ENCODE results near the gene ADCK1.

Gene ADCK1

DNA sequence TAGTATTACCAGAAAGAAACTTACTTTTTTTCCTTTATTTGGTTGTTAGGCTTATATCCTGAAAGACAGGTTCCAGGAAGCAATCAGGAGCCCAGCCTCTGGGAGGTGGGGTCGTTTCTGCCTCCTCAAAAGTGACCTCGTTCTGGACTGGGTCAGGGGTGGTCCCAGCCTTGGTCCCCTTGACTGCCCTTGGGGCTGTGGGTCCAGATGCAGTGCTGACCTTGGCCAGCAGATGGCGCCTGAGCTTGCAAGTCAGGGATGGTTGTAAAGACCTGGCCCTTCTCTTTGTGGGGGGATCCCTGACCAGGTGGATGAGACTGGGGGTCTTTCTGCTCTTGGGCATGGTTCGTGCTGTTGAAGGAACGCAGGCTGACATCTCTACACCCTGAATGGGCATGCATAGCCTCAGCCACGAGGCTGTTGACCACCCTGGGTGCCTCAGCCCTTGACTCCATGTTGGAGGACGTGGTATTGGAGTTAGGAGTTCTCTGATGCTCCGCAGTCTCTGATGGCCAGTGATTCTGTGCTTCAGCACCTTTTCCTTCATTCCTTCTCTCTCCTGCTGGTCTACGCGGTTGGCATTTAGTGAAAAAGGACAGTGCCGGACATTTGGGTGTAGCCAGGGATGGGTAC is 62.4 kb downstream of the ADCK1 start:
- TF ChIP-seq EZH2phosphoT487 (IDR thresholded peaks at IDR 0.05; ENCODE audit: borderline replicate concordance): no peak
- TF ChIP-seq, protein P1, sequence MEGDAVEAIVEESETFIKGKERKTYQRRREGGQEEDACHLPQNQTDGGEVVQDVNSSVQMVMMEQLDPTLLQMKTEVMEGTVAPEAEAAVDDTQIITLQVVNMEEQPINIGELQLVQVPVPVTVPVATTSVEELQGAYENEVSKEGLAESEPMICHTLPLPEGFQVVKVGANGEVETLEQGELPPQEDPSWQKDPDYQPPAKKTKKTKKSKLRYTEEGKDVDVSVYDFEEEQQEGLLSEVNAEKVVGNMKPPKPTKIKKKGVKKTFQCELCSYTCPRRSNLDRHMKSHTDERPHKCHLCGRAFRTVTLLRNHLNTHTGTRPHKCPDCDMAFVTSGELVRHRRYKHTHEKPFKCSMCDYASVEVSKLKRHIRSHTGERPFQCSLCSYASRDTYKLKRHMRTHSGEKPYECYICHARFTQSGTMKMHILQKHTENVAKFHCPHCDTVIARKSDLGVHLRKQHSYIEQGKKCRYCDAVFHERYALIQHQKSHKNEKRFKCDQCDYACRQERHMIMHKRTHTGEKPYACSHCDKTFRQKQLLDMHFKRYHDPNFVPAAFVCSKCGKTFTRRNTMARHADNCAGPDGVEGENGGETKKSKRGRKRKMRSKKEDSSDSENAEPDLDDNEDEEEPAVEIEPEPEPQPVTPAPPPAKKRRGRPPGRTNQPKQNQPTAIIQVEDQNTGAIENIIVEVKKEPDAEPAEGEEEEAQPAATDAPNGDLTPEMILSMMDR (conservative IDR thresholded peaks at IDR 0.05; ENCODE audit: low read length): peak; percentile 99
- Histone ChIP-seq H3K27me3 (ENCODE audit: insufficient read depth, low read length, poor library complexity, severe bottlenecking) (no peaks in the 10 kb centered on the region), H3F3A (ENCODE audit: low read depth) (no peaks in the 10 kb centered on the region), H2AFZ (ENCODE audit: low read length) (no peak overlapping the region), H3K4me1 (ENCODE audit: insufficient read depth, low read length, poor library complexity, severe bottlenecking) (peaks cover 5% of the 10 kb centered on the region), H3K9me2 (replicated peaks; ENCODE audit: low read depth, low read length) (no peaks in the 10 kb centered on the region), H3K4me2 (ENCODE audit: low read depth, low read length, poor library complexity, severe bottlenecking) (no peak overlapping the region), H3K79me2 (ENCODE audit: insufficient read depth, low read length) (no peaks in the 10 kb centered on the region), H3K9ac (ENCODE audit: low read depth, low read length, poor library complexity, severe bottlenecking) (no peak overlapping the region), H3K36me3 (ENCODE audit: insufficient read depth, low read length) (no peaks in the 10 kb centered on the region), H4K20me1 (ENCODE audit: insufficient read depth, low read length, poor library complexity, severe bottlenecking) (no peaks in the 10 kb centered on the region), H3K4me3 (ENCODE audit: low read length, poor library complexity, severe bottlenecking) (no peak overlapping the region), H3K9me3 (ENCODE audit: insufficient read depth, low read depth, low read length) (no peaks in the 10 kb centered on the region)

DNA sequence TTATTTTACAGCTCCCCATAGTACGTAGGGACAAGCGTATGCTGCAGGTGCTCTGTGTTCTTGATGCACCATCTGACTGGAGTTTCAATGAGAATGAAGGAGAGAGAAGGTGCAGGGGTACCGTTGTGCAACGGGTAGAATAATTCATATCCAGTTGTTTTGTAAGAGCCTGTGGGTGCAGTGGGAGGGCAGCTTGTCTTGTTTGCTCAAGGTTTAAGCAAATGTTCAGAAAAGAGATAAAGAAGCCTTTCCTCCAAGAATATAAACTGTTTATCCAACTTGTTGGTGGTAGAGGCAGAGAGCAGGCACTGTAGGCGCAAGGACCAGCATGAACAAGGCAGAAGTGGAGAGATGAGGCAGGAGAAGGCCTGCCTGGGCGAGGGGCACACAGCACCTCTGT is 64.2 kb downstream of the ADCK1 start:
- peaks cover 5% of the 10 kb centered on the region for H3K4me1 ChIP-seq (ENCODE audit: insufficient read depth, low read length, poor library complexity, severe bottlenecking)

DNA sequence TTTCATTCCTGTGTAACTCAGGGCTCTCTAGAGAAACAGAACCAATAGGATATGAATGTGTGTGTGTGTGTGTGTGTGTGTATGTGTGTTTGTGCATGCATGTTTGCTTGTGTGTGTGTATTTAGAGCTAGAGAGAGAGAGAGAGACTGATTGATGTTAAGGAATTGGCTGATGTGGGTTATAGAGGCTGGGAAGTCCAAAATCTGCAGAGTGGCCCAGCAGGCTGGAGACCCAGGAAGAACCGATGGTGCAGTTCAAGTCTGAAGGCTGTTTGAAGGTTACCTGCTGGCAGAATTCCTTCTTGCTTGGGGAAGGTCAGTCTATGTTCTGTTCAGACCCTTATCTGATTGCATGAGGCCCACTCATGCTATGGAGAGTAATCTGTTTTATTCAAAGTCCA is 64.7 kb downstream of the ADCK1 start:
- TF ChIP-seq, protein P1 (conservative IDR thresholded peaks at IDR 0.05; ENCODE audit: low read length): no peak
- Histone ChIP-seq H3K9me2 (replicated peaks; ENCODE audit: low read depth, low read length) (no peaks in the 10 kb centered on the region), H3K9me3 (ENCODE audit: insufficient read depth, low read depth, low read length) (no peaks in the 10 kb centered on the region), H4K20me1 (ENCODE audit: insufficient read depth, low read length, poor library complexity, severe bottlenecking) (no peaks in the 10 kb centered on the region), H3K9ac (ENCODE audit: low read depth, low read length, poor library complexity, severe bottlenecking) (no peak overlapping the region), H3F3A (ENCODE audit: low read depth) (no peaks in the 10 kb centered on the region), H3K27me3 (ENCODE audit: insufficient read depth, low read length, poor library complexity, severe bottlenecking) (no peaks in the 10 kb centered on the region), H3K36me3 (ENCODE audit: insufficient read depth, low read length) (no peaks in the 10 kb centered on the region), H3K4me3 (ENCODE audit: low read length, poor library complexity, severe bottlenecking) (no peak overlapping the region), H3K4me2 (ENCODE audit: low read depth, low read length, poor library complexity, severe bottlenecking) (no peak overlapping the region), H3K79me2 (ENCODE audit: insufficient read depth, low read length) (no peaks in the 10 kb centered on the region), H3K4me1 (ENCODE audit: insufficient read depth, low read length, poor library complexity, severe bottlenecking) (peaks cover 5% of the 10 kb centered on the region), H2AFZ (ENCODE audit: low read length) (no peak overlapping the region)

More for the DNA sequence above, 64.2 kb downstream of the ADCK1 start:
- no peak overlapping the region for H2AFZ ChIP-seq (ENCODE audit: low read length)
- no peak overlapping the region for H3K4me3 ChIP-seq (ENCODE audit: low read length, poor library complexity, severe bottlenecking)
- no peak overlapping the region for H3K9ac ChIP-seq (ENCODE audit: low read depth, low read length, poor library complexity, severe bottlenecking)
- no peaks in the 10 kb centered on the region for H3K36me3 ChIP-seq (ENCODE audit: insufficient read depth, low read length)
- no peaks in the 10 kb centered on the region for H3K79me2 ChIP-seq (ENCODE audit: insufficient read depth, low read length)
- no peak for TF ChIP-seq EZH2phosphoT487 (IDR thresholded peaks at IDR 0.05; ENCODE audit: borderline replicate concordance)
- TF ChIP-seq, protein P1 (conservative IDR thresholded peaks at IDR 0.05; ENCODE audit: low read length): no peak
- H3F3A ChIP-seq (ENCODE audit: low read depth): no peaks in the 10 kb centered on the region
- no peaks in the 10 kb centered on the region for H3K9me3 ChIP-seq (ENCODE audit: insufficient read depth, low read depth, low read length)
- H3K9me2 ChIP-seq (replicated peaks; ENCODE audit: low read depth, low read length): no peaks in the 10 kb centered on the region
- H4K20me1 ChIP-seq (ENCODE audit: insufficient read depth, low read length, poor library complexity, severe bottlenecking): no peaks in the 10 kb centered on the region
- no peak overlapping the region for H3K4me2 ChIP-seq (ENCODE audit: low read depth, low read length, poor library complexity, severe bottlenecking)
- H3K27me3 ChIP-seq (ENCODE audit: insufficient read depth, low read length, poor library complexity, severe bottlenecking): no peaks in the 10 kb centered on the region
